ENCODE measurements around the gene LSM5. TPM values are rescaled to one million over a fixed set of nuclear protein-coding genes. Genes with fewer than 3 reads are reported as not detected.

The LSM5 gene
- total RNA-seq, 3 donors from 2014 or later = 19.3 to 20.1 (median 19.8) TPM

DNA sequence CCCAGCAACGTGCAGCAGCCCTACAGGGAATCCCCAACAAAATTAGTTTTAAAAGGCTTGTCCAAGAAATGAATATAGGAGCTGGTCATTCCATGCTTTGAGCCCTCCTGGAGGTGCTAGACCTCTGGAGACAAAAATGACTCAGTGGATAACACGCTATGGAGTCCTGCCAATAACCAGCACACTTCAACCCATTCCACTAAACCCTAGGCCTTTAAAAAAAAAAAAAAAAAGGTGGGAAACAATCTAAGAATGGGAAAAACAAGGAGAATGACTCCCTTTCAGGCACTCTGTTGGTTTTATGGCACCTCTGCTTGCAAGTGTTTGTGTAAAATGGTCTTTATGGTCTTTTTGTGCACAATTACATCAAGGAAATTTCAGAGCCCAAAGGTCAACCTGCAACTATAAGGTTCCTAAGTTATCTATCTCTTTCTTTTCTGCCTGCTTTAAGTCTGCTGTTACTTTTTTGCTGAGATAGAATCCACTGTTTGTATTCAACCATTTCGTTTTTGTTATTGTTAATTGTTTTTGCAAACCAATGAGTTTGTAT lies 26.4 kb upstream of the LSM5 start:
- no peaks in the 10 kb centered on the region for H3K4me1 ChIP-seq
- intact Hi-C loops (cut with DNase I; ENCODE audit: low total_unique reads) = no loop called here

DNA sequence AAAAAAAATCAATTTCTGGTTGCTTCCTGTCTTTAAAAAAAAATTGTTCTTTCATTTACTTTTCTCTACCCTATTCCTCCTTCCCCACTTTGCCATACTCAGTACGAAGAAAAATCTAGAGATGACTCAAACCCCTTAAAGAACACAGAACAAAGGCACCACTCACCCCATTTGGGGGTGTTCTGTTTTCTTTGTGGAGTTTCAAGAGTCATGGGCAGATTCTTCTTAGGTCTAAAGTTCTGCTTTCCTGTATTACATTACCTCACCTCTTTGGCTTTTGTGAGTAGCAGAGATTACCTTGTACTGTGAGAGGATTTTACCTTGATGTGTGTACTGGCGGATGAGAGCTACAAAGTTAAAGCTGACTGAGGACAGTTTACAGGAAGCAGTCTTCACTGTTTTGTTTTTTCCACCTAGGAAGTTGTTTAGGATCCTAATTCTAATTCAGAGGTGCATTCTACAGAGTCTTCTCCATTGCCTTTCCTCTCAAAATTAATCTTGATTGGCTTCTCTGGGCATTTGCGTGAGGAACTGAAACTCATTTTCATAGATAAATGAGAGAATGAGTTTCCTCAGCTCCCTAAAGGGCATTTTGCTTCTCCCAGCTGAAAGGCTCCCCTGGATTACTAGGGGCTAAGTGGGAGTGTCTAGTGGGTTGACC lies 25.8 kb upstream of the LSM5 start:
- no peak for DNase-seq (ENCODE audit: low spot score in 2 of 2)
- TF ChIP-seq, protein P1, sequence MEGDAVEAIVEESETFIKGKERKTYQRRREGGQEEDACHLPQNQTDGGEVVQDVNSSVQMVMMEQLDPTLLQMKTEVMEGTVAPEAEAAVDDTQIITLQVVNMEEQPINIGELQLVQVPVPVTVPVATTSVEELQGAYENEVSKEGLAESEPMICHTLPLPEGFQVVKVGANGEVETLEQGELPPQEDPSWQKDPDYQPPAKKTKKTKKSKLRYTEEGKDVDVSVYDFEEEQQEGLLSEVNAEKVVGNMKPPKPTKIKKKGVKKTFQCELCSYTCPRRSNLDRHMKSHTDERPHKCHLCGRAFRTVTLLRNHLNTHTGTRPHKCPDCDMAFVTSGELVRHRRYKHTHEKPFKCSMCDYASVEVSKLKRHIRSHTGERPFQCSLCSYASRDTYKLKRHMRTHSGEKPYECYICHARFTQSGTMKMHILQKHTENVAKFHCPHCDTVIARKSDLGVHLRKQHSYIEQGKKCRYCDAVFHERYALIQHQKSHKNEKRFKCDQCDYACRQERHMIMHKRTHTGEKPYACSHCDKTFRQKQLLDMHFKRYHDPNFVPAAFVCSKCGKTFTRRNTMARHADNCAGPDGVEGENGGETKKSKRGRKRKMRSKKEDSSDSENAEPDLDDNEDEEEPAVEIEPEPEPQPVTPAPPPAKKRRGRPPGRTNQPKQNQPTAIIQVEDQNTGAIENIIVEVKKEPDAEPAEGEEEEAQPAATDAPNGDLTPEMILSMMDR (IDR thresholded peaks at IDR 0.05) = no peak
- TF ChIP-seq POLR2A (IDR thresholded peaks at IDR 0.05) (no peak), POLR2AphosphoS5 (IDR thresholded peaks at IDR 0.05) (no peak)
- no peak overlapping the region for H3K4me3 ChIP-seq
- H3K27ac ChIP-seq = no peak overlapping the region
- intact Hi-C loops (cut with DNase I; ENCODE audit: low total_unique reads) = no loop called here
- no peaks in the 10 kb centered on the region for H3K4me1 ChIP-seq
- H3K9me3 ChIP-seq = no peaks in the 10 kb centered on the region
- H3K36me3 ChIP-seq = no peaks in the 10 kb centered on the region
- no peaks in the 10 kb centered on the region for H3K27me3 ChIP-seq

More for the DNA sequence above, 26.4 kb upstream of the LSM5 start:
- no peaks in the 10 kb centered on the region for H3K27me3 ChIP-seq
- no peak for TF ChIP-seq POLR2AphosphoS5 (IDR thresholded peaks at IDR 0.05)
- TF ChIP-seq, protein P1 (IDR thresholded peaks at IDR 0.05) = no peak
- TF ChIP-seq POLR2A (IDR thresholded peaks at IDR 0.05) = no peak
- no peaks in the 10 kb centered on the region for H3K9me3 ChIP-seq
- H3K36me3 ChIP-seq = no peaks in the 10 kb centered on the region
- no peak for DNase-seq (ENCODE audit: low spot score in 2 of 2)
- H3K27ac ChIP-seq = no peak overlapping the region
- H3K4me3 ChIP-seq = no peak overlapping the region

DNA sequence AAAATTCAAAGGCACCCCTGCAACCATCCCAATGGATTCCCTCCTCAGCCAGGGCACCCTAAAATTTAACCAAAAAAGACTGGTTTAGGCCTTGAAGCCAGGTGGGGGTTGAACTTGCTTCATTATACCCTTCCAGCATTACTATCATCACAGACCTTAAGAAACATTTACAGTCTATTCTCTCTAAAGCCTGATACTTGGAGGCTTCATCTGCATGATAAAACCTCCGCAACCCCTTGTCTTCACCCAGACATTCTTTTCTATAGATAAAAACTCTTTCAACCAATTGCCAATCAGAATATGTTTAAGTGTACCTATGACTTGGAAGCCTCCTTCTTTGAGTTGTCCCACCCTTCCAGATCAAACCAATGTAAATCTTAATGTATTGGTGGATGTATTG lies 23.0 kb upstream of the LSM5 start:
- DNase-seq (ENCODE audit: low spot score in 2 of 2) = no peak
- Histone ChIP-seq H3K4me1 (no peaks in the 10 kb centered on the region), H3K9me3 (no peaks in the 10 kb centered on the region), H3K27ac (no peak overlapping the region), H3K4me3 (no peak overlapping the region), H3K36me3 (no peaks in the 10 kb centered on the region), H3K27me3 (no peaks in the 10 kb centered on the region)
- TF ChIP-seq, protein P1 (IDR thresholded peaks at IDR 0.05) = no peak
- TF ChIP-seq POLR2AphosphoS5 (IDR thresholded peaks at IDR 0.05) (no peak), POLR2A (IDR thresholded peaks at IDR 0.05) (no peak)
- intact Hi-C loops (cut with DNase I; ENCODE audit: low total_unique reads) = no loop called here

DNA sequence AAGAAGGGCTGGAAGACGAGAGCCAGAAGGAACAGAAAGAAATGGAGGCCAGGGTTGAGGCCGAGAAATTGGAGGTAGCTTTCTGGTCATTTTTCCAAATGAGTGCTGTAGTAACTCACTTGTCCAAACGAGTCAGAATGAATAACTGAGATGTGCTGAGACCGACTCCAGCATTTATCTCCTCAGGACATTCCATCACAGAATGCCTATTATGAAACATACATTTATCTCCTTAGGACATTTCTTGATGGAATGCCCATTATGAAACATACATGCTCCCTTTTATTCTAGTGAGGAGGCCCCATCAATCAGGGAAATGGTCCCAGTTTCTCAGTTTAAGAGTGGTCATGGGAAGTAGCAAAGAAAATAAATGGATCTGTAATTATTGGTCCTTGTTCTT lies 21.6 kb upstream of the LSM5 start:
- DNase-seq (ENCODE audit: low spot score in 2 of 2) = no peak
- H3K27me3 ChIP-seq = no peaks in the 10 kb centered on the region
- H3K4me3 ChIP-seq = no peak overlapping the region
- no peaks in the 10 kb centered on the region for H3K9me3 ChIP-seq
- intact Hi-C loops (cut with DNase I; ENCODE audit: low total_unique reads) = no loop called here
- TF ChIP-seq POLR2AphosphoS5 (IDR thresholded peaks at IDR 0.05) (no peak), POLR2A (IDR thresholded peaks at IDR 0.05) (no peak)
- TF ChIP-seq, protein P1 (IDR thresholded peaks at IDR 0.05) = no peak
- no peaks in the 10 kb centered on the region for H3K36me3 ChIP-seq
- H3K4me1 ChIP-seq = no peaks in the 10 kb centered on the region
- no peak overlapping the region for H3K27ac ChIP-seq

DNA sequence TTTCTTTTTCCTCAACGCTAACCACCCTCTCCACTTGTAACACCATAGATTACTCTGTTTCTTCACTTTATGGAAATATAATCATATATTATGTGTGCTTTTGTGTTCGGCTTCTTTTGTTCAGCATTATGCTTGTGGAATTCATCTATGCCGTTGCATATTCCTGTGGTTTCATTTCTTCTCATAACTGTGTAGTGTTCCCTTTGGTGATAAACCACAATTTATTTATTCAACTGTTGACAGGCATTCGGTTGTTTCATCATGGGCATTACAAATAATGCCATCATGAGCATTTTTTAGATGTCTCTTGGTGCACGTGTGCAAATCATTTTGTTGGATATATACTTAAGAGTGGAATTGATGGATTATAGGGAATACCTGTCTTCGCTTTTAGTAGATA lies 17.2 kb upstream of the LSM5 start:
- TF ChIP-seq, protein P1 (IDR thresholded peaks at IDR 0.05) = no peak
- TF ChIP-seq POLR2AphosphoS5 (IDR thresholded peaks at IDR 0.05) = no peak
- TF ChIP-seq POLR2A (IDR thresholded peaks at IDR 0.05) = no peak
- Histone ChIP-seq H3K4me1 (no peaks in the 10 kb centered on the region), H3K27ac (no peak overlapping the region), H3K27me3 (no peaks in the 10 kb centered on the region), H3K36me3 (no peaks in the 10 kb centered on the region), H3K9me3 (no peaks in the 10 kb centered on the region), H3K4me3 (no peak overlapping the region)
- DNase-seq (ENCODE audit: low spot score in 2 of 2) = no peak
- intact Hi-C loops (cut with DNase I; ENCODE audit: low total_unique reads) = no loop called here

All from breast epithelium (tissue), 4 donors.